ENCODE measurements around the gene ORM1. TPM values are rescaled to one million over a fixed set of nuclear protein-coding genes. Genes with fewer than 3 reads are reported as not detected.

ORM1 gene
- total RNA-seq, 5 donors from 2014 or later (not counting 1 experiment from before 2014, with no cell fraction given), result 4.2 to 8.3 (median 6.2) TPM; not detected in 2

GRCh38 chr9:114278881-114279570, 43.9 kb upstream of the ORM1 start:
- H3K4me3 Mint-ChIP-seq, result no peak overlapping the region
- no peak overlapping the region for H3K4me3 ChIP-seq (ENCODE audit: control insufficient read depth in 1 of 2, extremely low read depth in 1 of 2, low read length in 1 of 2)
- DNase-seq (no peak), ATAC-seq (replicated peaks in 1 of 4) (no peak)
- no peaks in the 10 kb centered on the region for H3K9me3 Mint-ChIP-seq
- H3K27ac ChIP-seq (ENCODE audit: low read length), result no peak overlapping the region
- CTCF ChIA-PET, result no interaction called here
- H3K27me3 ChIP-seq (replicated peaks in 1 of 2; ENCODE audit: control insufficient read depth in 2 of 2, extremely low read depth in 1 of 2, insufficient read depth in 2 of 2, low read length in 1 of 2), result peaks cover 0 to 10% of the 10 kb centered on the region in 2 experiments
- no peaks in the 10 kb centered on the region for H3K4me1 ChIP-seq (ENCODE audit: control insufficient read depth in 1 of 2, extremely low read depth in 1 of 2, insufficient read depth in 2 of 2, low read length in 2 of 2)
- no peak overlapping the region for H3K27ac Mint-ChIP-seq
- no peaks in the 10 kb centered on the region for H3K36me3 ChIP-seq (ENCODE audit: control insufficient read depth in 2 of 2, extremely low read depth in 1 of 2, insufficient read depth in 1 of 2, low read length in 1 of 2)
- H3K36me3 Mint-ChIP-seq, result no peaks in the 10 kb centered on the region
- peaks cover 0 to 1% of the 10 kb centered on the region in 2 donors for H3K27me3 Mint-ChIP-seq
- 92% methylated on average over 9 of the region's 14 CpGs for WGBS (ENCODE audit: insufficient coverage)
- POLR2A ChIA-PET, result no interaction called here
- no peaks in the 10 kb centered on the region for H3K9me3 ChIP-seq
- H3K4me1 Mint-ChIP-seq, result no peaks in the 10 kb centered on the region

DNA sequence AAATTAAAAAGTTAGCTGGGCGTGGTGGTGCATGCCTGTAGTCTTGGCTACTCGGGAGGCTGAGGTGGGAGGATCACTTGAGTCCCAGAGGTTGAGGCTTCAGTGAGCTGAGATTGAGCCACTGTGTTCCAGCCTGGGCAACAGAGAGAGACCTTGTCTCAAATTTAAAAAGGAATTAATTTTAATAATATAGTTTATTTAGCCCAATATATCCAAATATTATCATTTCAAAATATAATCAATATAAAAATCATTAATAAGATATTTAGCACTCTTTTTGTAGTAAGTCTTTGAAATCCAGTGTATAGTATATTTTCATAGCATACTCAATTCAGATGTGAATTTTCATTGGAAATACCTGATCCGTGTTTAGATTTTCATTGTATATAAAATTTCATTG, 43.2 kb upstream of the ORM1 start:
- H3K4me1 ChIP-seq (ENCODE audit: control insufficient read depth in 1 of 2, extremely low read depth in 1 of 2, insufficient read depth in 2 of 2, low read length in 2 of 2), result no peaks in the 10 kb centered on the region
- H3K27me3 ChIP-seq (replicated peaks in 1 of 2; ENCODE audit: control insufficient read depth in 2 of 2, extremely low read depth in 1 of 2, insufficient read depth in 2 of 2, low read length in 1 of 2), result peaks cover 0 to 17% of the 10 kb centered on the region in 2 experiments
- POLR2A ChIA-PET, result no interaction called here
- no peak overlapping the region for H3K4me3 Mint-ChIP-seq
- no peaks in the 10 kb centered on the region for H3K36me3 Mint-ChIP-seq
- H3K9me3 Mint-ChIP-seq, result no peaks in the 10 kb centered on the region
- no peaks in the 10 kb centered on the region for H3K4me1 Mint-ChIP-seq
- H3K4me3 ChIP-seq (ENCODE audit: control insufficient read depth in 1 of 2, extremely low read depth in 1 of 2, low read length in 1 of 2), result no peak overlapping the region
- no peaks in the 10 kb centered on the region for H3K36me3 ChIP-seq (ENCODE audit: control insufficient read depth in 2 of 2, extremely low read depth in 1 of 2, insufficient read depth in 1 of 2, low read length in 1 of 2)
- DNase-seq (no peak), ATAC-seq (replicated peaks in 1 of 4) (no peak)
- no peak overlapping the region for H3K27ac Mint-ChIP-seq
- CTCF ChIA-PET, result no interaction called here
- no peaks in the 10 kb centered on the region for H3K9me3 ChIP-seq
- H3K27me3 Mint-ChIP-seq, result peaks cover 0 to 1% of the 10 kb centered on the region in 2 donors
- no CpG with 5 or more reads among the region's 3 CpGs for WGBS (ENCODE audit: insufficient coverage)
- H3K27ac ChIP-seq (ENCODE audit: low read length), result no peak overlapping the region

DNA sequence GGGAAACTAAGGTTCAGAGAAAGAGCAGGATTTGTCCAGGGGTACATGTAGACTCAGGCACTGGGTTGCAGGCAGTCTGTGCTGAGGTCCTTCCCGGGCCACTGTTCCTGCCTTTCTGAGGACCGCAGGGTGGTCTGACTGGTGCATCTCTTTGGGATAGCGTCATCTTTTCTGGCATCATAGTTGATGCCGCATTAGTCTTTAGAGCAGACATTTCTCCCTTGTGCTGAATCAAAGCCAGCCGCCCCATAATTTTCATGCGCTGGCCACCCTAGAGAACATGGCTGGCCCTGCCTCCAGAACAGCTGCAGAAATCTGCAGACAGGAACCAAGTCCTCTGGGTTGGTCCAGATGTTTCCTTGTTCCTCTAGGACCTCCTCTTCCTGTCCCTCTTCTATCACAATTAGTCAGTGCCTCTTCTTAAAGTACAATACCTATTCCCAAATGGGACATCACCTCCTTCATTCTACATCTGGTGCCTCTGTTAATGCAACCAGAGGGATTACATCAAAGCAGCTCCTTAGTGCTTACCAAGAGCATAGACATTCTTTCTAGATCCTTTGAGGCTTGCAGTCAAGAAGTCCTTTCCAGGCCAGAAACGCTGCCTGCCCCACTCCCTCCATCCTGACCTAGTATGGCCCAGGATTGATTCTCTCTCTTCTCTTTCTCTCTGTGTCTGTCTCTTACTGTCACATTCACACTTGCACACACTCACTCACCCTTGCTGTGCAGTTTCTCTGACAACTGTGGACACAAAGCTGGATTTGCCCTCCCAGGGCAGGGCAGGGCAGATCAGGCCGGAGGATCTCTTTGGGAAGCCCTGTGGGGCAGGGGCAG, 42.0 kb upstream of the ORM1 start:
- no peak for ATAC-seq (replicated peaks in 1 of 4)
- Mint-ChIP-seq H3K27me3 (peaks cover 0 to 1% of the 10 kb centered on the region in 2 donors), H3K36me3 (no peaks in the 10 kb centered on the region), H3K9me3 (no peaks in the 10 kb centered on the region), H3K4me1 (no peaks in the 10 kb centered on the region), H3K4me3 (no peak overlapping the region), H3K27ac (no peak overlapping the region)
- Histone ChIP-seq H3K36me3 (ENCODE audit: control insufficient read depth in 2 of 2, extremely low read depth in 1 of 2, insufficient read depth in 1 of 2, low read length in 1 of 2) (no peaks in the 10 kb centered on the region), H3K27me3 (replicated peaks in 1 of 2; ENCODE audit: control insufficient read depth in 2 of 2, extremely low read depth in 1 of 2, insufficient read depth in 2 of 2, low read length in 1 of 2) (peaks cover 0 to 14% of the 10 kb centered on the region in 2 experiments), H3K4me3 (ENCODE audit: control insufficient read depth in 1 of 2, extremely low read depth in 1 of 2, low read length in 1 of 2) (no peak overlapping the region), H3K9me3 (no peaks in the 10 kb centered on the region), H3K27ac (ENCODE audit: low read length) (no peak overlapping the region), H3K4me1 (ENCODE audit: control insufficient read depth in 1 of 2, extremely low read depth in 1 of 2, insufficient read depth in 2 of 2, low read length in 2 of 2) (no peaks in the 10 kb centered on the region)
- ChIA-PET CTCF (no interaction called here), POLR2A (no interaction called here)
- 84% methylated on average over 8 of the region's 8 CpGs for WGBS (ENCODE audit: insufficient coverage)
- DNase-seq, result peak in 1 of 35 experiments; percentile 1

DNA sequence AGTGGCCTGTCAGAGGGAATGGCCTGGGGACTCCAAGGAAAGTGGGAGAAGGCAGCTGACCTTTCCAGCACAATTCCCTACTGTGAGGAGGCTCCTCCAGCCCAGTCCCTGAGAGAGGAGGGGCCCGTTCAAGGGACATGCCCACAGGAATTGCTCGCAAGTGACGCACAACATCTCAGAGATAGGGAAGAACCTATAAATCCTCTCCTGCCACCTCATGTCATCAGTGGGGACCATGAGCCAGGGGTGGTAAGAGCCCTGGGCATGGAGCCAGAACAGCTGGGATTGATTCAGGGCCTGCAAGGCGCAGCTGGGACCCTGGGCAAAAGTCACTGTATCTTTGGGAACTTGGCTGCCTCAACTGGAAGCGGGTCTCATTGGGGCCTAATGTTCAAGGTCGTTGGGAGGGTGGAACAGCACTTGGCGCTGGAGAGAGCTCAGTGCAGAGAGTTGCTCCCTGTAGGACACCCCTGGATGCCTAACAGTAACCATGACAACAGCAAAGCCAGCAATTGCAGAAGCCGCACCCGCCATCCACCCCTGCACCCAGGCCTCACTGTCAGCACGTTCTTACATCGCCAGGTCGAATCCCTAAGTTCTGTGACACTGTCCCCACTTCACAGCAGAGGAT, 41.3 kb upstream of the ORM1 start:
- no peaks in the 10 kb centered on the region for H3K9me3 ChIP-seq
- no peak for ATAC-seq (replicated peaks in 1 of 4)
- no peaks in the 10 kb centered on the region for H3K36me3 ChIP-seq (ENCODE audit: control insufficient read depth in 2 of 2, extremely low read depth in 1 of 2, insufficient read depth in 1 of 2, low read length in 1 of 2)
- Mint-ChIP-seq H3K4me1 (no peaks in the 10 kb centered on the region), H3K4me3 (no peak overlapping the region), H3K36me3 (no peaks in the 10 kb centered on the region), H3K9me3 (no peaks in the 10 kb centered on the region), H3K27ac (no peak overlapping the region), H3K27me3 (peaks cover 0 to 1% of the 10 kb centered on the region in 2 donors)
- H3K27ac ChIP-seq (ENCODE audit: low read length), result no peak overlapping the region
- H3K4me3 ChIP-seq (ENCODE audit: control insufficient read depth in 1 of 2, extremely low read depth in 1 of 2, low read length in 1 of 2), result no peak overlapping the region
- WGBS (ENCODE audit: insufficient coverage), result 76% methylated on average over 5 of the region's 12 CpGs
- no peaks in the 10 kb centered on the region for H3K4me1 ChIP-seq (ENCODE audit: control insufficient read depth in 1 of 2, extremely low read depth in 1 of 2, insufficient read depth in 2 of 2, low read length in 2 of 2)
- ChIA-PET POLR2A (no interaction called here), CTCF (no interaction called here)
- DNase-seq, result peak in 1 of 35 experiments; percentile 3
- peaks cover 0 to 14% of the 10 kb centered on the region in 2 experiments for H3K27me3 ChIP-seq (replicated peaks in 1 of 2; ENCODE audit: control insufficient read depth in 2 of 2, extremely low read depth in 1 of 2, insufficient read depth in 2 of 2, low read length in 1 of 2)

DNA sequence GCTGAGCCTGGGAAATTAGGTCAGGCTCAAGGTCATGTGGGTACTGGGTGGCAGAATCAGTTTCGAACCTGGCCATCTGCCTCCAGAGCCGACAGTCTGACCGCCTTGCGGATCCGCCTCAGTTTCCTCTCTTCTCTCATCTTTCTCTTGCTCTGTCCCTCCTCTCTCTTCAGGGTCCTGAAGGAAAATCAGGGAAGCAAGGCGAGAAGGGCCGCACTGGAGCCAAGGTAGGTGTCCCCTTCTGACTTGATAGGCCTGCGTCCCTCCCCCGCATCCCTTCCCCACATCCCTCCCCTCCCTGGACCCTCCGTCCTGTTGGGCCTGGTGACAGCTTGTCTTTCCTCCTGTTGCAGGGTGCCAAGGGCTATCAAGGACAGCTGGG, 40.8 kb upstream of the ORM1 start:
- Histone ChIP-seq H3K36me3 (ENCODE audit: control insufficient read depth in 2 of 2, extremely low read depth in 1 of 2, insufficient read depth in 1 of 2, low read length in 1 of 2) (no peaks in the 10 kb centered on the region), H3K27ac (ENCODE audit: low read length) (no peak overlapping the region), H3K27me3 (replicated peaks in 1 of 2; ENCODE audit: control insufficient read depth in 2 of 2, extremely low read depth in 1 of 2, insufficient read depth in 2 of 2, low read length in 1 of 2) (peaks cover 0 to 14% of the 10 kb centered on the region in 2 experiments), H3K4me3 (ENCODE audit: control insufficient read depth in 1 of 2, extremely low read depth in 1 of 2, low read length in 1 of 2) (no peak overlapping the region), H3K4me1 (ENCODE audit: control insufficient read depth in 1 of 2, extremely low read depth in 1 of 2, insufficient read depth in 2 of 2, low read length in 2 of 2) (no peaks in the 10 kb centered on the region), H3K9me3 (no peaks in the 10 kb centered on the region)
- peaks cover 0 to 1% of the 10 kb centered on the region in 2 donors for H3K27me3 Mint-ChIP-seq
- no peak for ATAC-seq (replicated peaks in 1 of 4)
- no peaks in the 10 kb centered on the region for H3K4me1 Mint-ChIP-seq
- no peaks in the 10 kb centered on the region for H3K9me3 Mint-ChIP-seq
- ChIA-PET CTCF (no interaction called here), POLR2A (no interaction called here)
- DNase-seq, result no peak
- H3K4me3 Mint-ChIP-seq, result no peak overlapping the region
- H3K27ac Mint-ChIP-seq, result no peak overlapping the region
- WGBS (ENCODE audit: insufficient coverage), result no CpG with 5 or more reads among the region's 10 CpGs
- no peaks in the 10 kb centered on the region for H3K36me3 Mint-ChIP-seq

DNA sequence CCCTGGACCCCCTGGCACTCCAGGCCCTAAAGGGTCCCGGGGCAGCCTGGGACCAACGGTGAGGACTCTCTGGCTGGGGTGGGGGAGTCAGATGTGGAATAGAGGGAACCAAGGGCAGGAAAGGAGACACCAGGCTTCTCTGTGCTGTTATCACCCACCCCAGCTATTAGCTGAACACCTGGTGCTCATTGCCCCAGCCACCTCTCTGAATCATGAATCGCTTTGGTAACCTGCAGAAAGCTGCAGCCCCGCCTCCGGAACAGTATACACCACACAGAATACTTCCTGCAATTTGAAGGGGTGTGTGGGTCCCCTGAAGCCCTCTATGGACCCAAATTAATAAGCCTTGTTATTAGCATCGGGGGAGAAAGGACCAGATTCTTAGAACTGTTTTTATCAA, 40.4 kb upstream of the ORM1 start:
- H3K27me3 Mint-ChIP-seq, result peaks cover 0 to 1% of the 10 kb centered on the region in 2 donors
- H3K36me3 ChIP-seq (ENCODE audit: control insufficient read depth in 2 of 2, extremely low read depth in 1 of 2, insufficient read depth in 1 of 2, low read length in 1 of 2), result no peaks in the 10 kb centered on the region
- no peaks in the 10 kb centered on the region for H3K9me3 Mint-ChIP-seq
- H3K27ac ChIP-seq (ENCODE audit: low read length), result no peak overlapping the region
- H3K4me1 ChIP-seq (ENCODE audit: control insufficient read depth in 1 of 2, extremely low read depth in 1 of 2, insufficient read depth in 2 of 2, low read length in 2 of 2), result no peaks in the 10 kb centered on the region
- ATAC-seq (replicated peaks in 1 of 4) (no peak), DNase-seq (no peak)
- no peak overlapping the region for H3K27ac Mint-ChIP-seq
- ChIA-PET CTCF (no interaction called here), POLR2A (no interaction called here)
- H3K9me3 ChIP-seq, result no peaks in the 10 kb centered on the region
- no peak overlapping the region for H3K4me3 Mint-ChIP-seq
- 90% methylated on average over 3 of the region's 6 CpGs for WGBS (ENCODE audit: insufficient coverage)
- no peaks in the 10 kb centered on the region for H3K36me3 Mint-ChIP-seq
- no peaks in the 10 kb centered on the region for H3K4me1 Mint-ChIP-seq
- no peak overlapping the region for H3K4me3 ChIP-seq (ENCODE audit: control insufficient read depth in 1 of 2, extremely low read depth in 1 of 2, low read length in 1 of 2)
- H3K27me3 ChIP-seq (replicated peaks in 1 of 2; ENCODE audit: control insufficient read depth in 2 of 2, extremely low read depth in 1 of 2, insufficient read depth in 2 of 2, low read length in 1 of 2), result peaks cover 0 to 14% of the 10 kb centered on the region in 2 experiments

Measured in T-cell (primary cell).